Testis (tissue), 3 donors: ENCODE measurements around the gene ACAP3. TPM values are rescaled to one million over a fixed set of nuclear protein-coding genes. Genes with fewer than 3 reads are reported as not detected.
"Not testable (repeated sequence)": the region's sequence is repeated elsewhere in the genome, so short reads cannot be mapped to it uniquely, and the experiment has no call there.

ENCODE experiments used
- DNase-seq: peaks from one replicate; pipeline ENCODE4 v3.0.0-alpha.2; 2019
- H3K27ac ChIP-seq, 2 donors: fragments of 200-600 bp; sonication (generic); one replicate each; pipeline ENCODE4 v1.5.1; 2019
- H3K27me3 ChIP-seq: fragments of 200-600 bp; sonication (generic); one replicate; pipeline ENCODE4 v1.5.1; 2019
- H3K36me3 ChIP-seq: fragments of 200-600 bp; sonication (generic); one replicate; pipeline ENCODE4 v1.5.1; 2017; ENCODE audit warnings: low read depth; ENCODE audit errors: missing control alignments
- H3K4me1 ChIP-seq: fragments of 200-600 bp; sonication (generic); one replicate; pipeline ENCODE4 v1.5.1; 2019
- H3K4me3 ChIP-seq, 2 donors: fragments of 200-600 bp; sonication (generic); one replicate each; pipeline ENCODE4 v1.5.1; 2017 to 2019
- H3K9me3 ChIP-seq: fragments of 200-600 bp; sonication (generic); one replicate; pipeline ENCODE4 v1.5.1; 2017
- CTCF ChIP-seq, 3 experiments: fragments of 450-650 bp in 2 of 3; fragments of 200-600 bp in 1 of 3; sonication (generic) in 1 of 3; IDR thresholded peaks; one replicate each; pipeline ENCODE4 v1.5.1; 2016 to 2019; ENCODE audit warnings: antibody characterized with exemption in 3 of 3, mild to moderate bottlenecking in 2 of 3, moderate library complexity in 1 of 3
- POLR2A ChIP-seq: fragments of 450-650 bp; IDR thresholded peaks from one replicate; pipeline ENCODE4 v1.6.1; 2017; ENCODE audit warnings: antibody characterized with exemption, mild to moderate bottlenecking, moderate library complexity
- WGBS, 2 donors: methylation state at CpG; one replicate each; pipeline ENCODE4 v1.1.5; 2018; 5-methylcytosine and 5-hydroxymethylcytosine counted together
- intact Hi-C: fragments of 100-400 bp; cut with DNase I; formaldehyde crosslinking; loops from one replicate; pipeline ENCODE4 v1.15.1; 2023; ENCODE audit warnings: low total_unique reads
- polyA plus RNA-seq: library from polyadenylated mRNA; stranded (reverse); fragments of 350-450 nt; fragmentation: Illumina TruSeq; extraction: RNeasy Lipid Tissue Mini Kit (QIAGEN cat#74804); gene quantifications from one replicate; pipeline ENCODE4 v1.2.3, GENCODE V29; 2014; ENCODE audit warnings: low read depth, low replicate concordance; ENCODE audit not compliant: insufficient read depth
- total RNA-seq, 2 donors: library from RNA; depleted of rRNA; stranded (reverse); fragments of >200 nt; gene quantifications; one replicate each; pipeline ENCODE4 v1.2.3, GENCODE V29; 2016

The ACAP3 gene
- total and polyA plus RNA-seq, 3 donors from 2014 or later = 16.8 to 62.7 (median 53.0) TPM

GRCh38 chr1:1253972-1254666, 53.6 kb downstream of the ACAP3 start:
- no peaks in the 10 kb centered on the region for H3K9me3 ChIP-seq
- no peaks in the 10 kb centered on the region for H3K36me3 ChIP-seq
- H3K4me3 ChIP-seq = no peak overlapping the region
- DNase-seq = no peak
- 91 to 94% methylated on average over 25 to 49 of the region's 50 CpGs for WGBS, 2 donors
- H3K27ac ChIP-seq = no peak overlapping the region
- TF ChIP-seq CTCF (IDR thresholded peaks at IDR 0.05) (no peak), POLR2A (no peak)
- intact Hi-C loops = no loop called here
- H3K4me1 ChIP-seq = peaks cover 5% of the 10 kb centered on the region
- no peaks in the 10 kb centered on the region for H3K27me3 ChIP-seq

- intact Hi-C loops = no loop called here
- WGBS, 2 donors = 84 to 91% methylated on average over 12 of the region's 12 CpGs
- Histone ChIP-seq H3K4me3 (no peak overlapping the region), H3K9me3 (no peaks in the 10 kb centered on the region), H3K4me1 (peaks cover 5% of the 10 kb centered on the region), H3K36me3 (no peaks in the 10 kb centered on the region), H3K27me3 (no peaks in the 10 kb centered on the region), H3K27ac (no peak overlapping the region)
- TF ChIP-seq POLR2A = no peak
- TF ChIP-seq CTCF (IDR thresholded peaks at IDR 0.05) = no peak
- DNase-seq = no peak
These were observed 54.4 kb downstream of the ACAP3 start for GRCh38 chr1:1253314-1253713.

- TF ChIP-seq CTCF (IDR thresholded peaks at IDR 0.05) = no peak
- no peak for TF ChIP-seq POLR2A
- DNase-seq = no peak
- intact Hi-C loops = no loop called here
- Histone ChIP-seq H3K9me3 (no peaks in the 10 kb centered on the region), H3K4me3 (no peak overlapping the region), H3K27me3 (no peaks in the 10 kb centered on the region), H3K4me1 (peaks cover 8% of the 10 kb centered on the region), H3K27ac (peak overlapping the region in 1 of 2 donors; percentile 11), H3K36me3 (no peaks in the 10 kb centered on the region)
- 75 to 79% methylated on average over 15 to 16 of the region's 16 CpGs for WGBS, 2 donors
These were observed 56.9 kb downstream of the ACAP3 start for GRCh38 chr1:1250786-1251284.

- intact Hi-C loops = loop anchor here (10.0 kb wide), 1 partner anchor 123 kb away; no protein-coding TSS in a partner anchor
- not testable (repeated sequence) for H3K9me3 ChIP-seq, H3K36me3 ChIP-seq, H3K4me3 ChIP-seq, DNase-seq, H3K27me3 ChIP-seq, H3K4me1 ChIP-seq, H3K27ac ChIP-seq
- WGBS, 2 donors = 87 to 92% methylated on average over 3 to 18 of the region's 21 CpGs
These were observed 59.5 kb downstream of the ACAP3 start for GRCh38 chr1:1248009-1248913.

- Histone ChIP-seq H3K4me3 (no peak overlapping the region), H3K27me3 (no peaks in the 10 kb centered on the region), H3K4me1 (peaks cover 8% of the 10 kb centered on the region), H3K36me3 (no peaks in the 10 kb centered on the region), H3K27ac (no peak overlapping the region), H3K9me3 (no peaks in the 10 kb centered on the region)
- intact Hi-C loops = loop anchor here (10.0 kb wide), 1 partner anchor 123 kb away; no protein-coding TSS in a partner anchor
- no peak for DNase-seq
- 67 to 75% methylated on average over 9 to 22 of the region's 25 CpGs for WGBS, 2 donors
- TF ChIP-seq POLR2A (no peak), CTCF (IDR thresholded peaks at IDR 0.05) (no peak)
These were observed 60.3 kb downstream of the ACAP3 start for GRCh38 chr1:1247341-1247913.
